Breast epithelium (tissue), 4 donors: ENCODE data around the gene PLAC1. TPM values are rescaled to one million over a fixed set of nuclear protein-coding genes. Genes with fewer than 3 reads are reported as not detected.

Experiments
- DNase-seq, 2 donors: peaks; one replicate each; pipeline ENCODE4 v3.0.0-alpha.2; 2019; ENCODE audit warnings: low spot score in 2 of 2
- H3K27ac ChIP-seq, 2 donors: fragments of 200-600 bp; sonication (generic) in 1 of 2; one replicate each; pipeline ENCODE4 v1.5.1; 2016 to 2019; ENCODE audit warnings: mild to moderate bottlenecking in 1 of 2
- H3K27me3 ChIP-seq, 2 donors: fragments of 200-600 bp; sonication (generic) in 1 of 2; one replicate each; pipeline versions ENCODE4 v1.5.1 to v1.6.0; 2017 to 2019; ENCODE audit warnings: control low read depth in 1 of 2, mild to moderate bottlenecking in 1 of 2
- H3K36me3 ChIP-seq: fragments of 200-600 bp; one replicate; pipeline ENCODE4 v1.5.1; 2019
- H3K4me1 ChIP-seq, 2 donors: fragments of 200-600 bp; sonication (generic); one replicate each; pipeline ENCODE4 v1.5.1; 2016 to 2019; ENCODE audit warnings: control low read depth in 1 of 2
- H3K4me3 ChIP-seq, 3 donors: fragments of 200-600 bp; sonication (generic); 1 replicate in 2 of 3; 2 replicates in 1 of 3; pipeline ENCODE4 v1.5.1; 2016 to 2019; ENCODE audit warnings: mild to moderate bottlenecking in 3 of 3, moderate library complexity in 2 of 3
- H3K9me3 ChIP-seq, 2 donors: fragments of 200-600 bp; sonication (generic) in 1 of 2; one replicate each; pipeline ENCODE4 v1.5.1; 2016 to 2019; ENCODE audit warnings: control low read depth in 1 of 2
- POLR2A ChIP-seq: fragments of 450-650 bp; IDR thresholded peaks from one replicate; pipeline ENCODE4 v1.6.1; 2016; ENCODE audit warnings: antibody characterized with exemption, mild to moderate bottlenecking, moderate library complexity
- POLR2AphosphoS5 ChIP-seq, 3 donors: sonication (generic); formaldehyde crosslinking; IDR thresholded peaks; one replicate each; pipeline ENCODE4 v1.6.1; 2017; ENCODE audit warnings: antibody characterized with exemption in 3 of 3
- intact Hi-C: fragments of 100-400 bp; cut with DNase I; formaldehyde crosslinking; loops from one replicate; pipeline ENCODE4 v1.15.1; 2023; ENCODE audit warnings: low total_unique reads
- total RNA-seq, 3 donors: library from RNA; depleted of rRNA; stranded (reverse); fragments of >200 nt; gene quantifications; one replicate each; pipeline ENCODE4 v1.1.0, GENCODE V29; 2016
- TF ChIP-seq, protein P1 (sequence below), 3 donors: fragments of 450-650 bp; IDR thresholded peaks; one replicate each; pipeline ENCODE4 v1.5.1; 2016 to 2017; ENCODE audit warnings: antibody characterized with exemption in 3 of 3, mild to moderate bottlenecking in 3 of 3, moderate library complexity in 3 of 3

Gene PLAC1
- total RNA-seq, 3 donors from 2014 or later, result not detected

DNA sequence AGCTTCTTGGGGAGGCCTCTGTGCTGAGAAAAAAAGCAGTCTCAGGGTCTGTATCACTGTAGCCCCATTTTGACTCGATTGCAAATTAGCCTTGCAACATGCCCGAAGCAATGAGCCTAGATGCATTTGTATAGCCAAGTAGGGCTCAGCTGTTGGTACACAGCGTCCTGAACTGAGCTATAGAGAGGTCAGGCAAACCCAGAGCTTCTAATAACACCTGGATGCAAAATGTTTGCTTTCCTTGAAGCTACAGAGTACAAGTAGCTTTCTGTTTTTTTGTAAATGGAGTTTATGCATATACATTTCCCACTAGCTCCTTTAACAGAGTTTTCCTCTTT is 87.8 kb downstream of the PLAC1 start:
- TF ChIP-seq, protein P1, sequence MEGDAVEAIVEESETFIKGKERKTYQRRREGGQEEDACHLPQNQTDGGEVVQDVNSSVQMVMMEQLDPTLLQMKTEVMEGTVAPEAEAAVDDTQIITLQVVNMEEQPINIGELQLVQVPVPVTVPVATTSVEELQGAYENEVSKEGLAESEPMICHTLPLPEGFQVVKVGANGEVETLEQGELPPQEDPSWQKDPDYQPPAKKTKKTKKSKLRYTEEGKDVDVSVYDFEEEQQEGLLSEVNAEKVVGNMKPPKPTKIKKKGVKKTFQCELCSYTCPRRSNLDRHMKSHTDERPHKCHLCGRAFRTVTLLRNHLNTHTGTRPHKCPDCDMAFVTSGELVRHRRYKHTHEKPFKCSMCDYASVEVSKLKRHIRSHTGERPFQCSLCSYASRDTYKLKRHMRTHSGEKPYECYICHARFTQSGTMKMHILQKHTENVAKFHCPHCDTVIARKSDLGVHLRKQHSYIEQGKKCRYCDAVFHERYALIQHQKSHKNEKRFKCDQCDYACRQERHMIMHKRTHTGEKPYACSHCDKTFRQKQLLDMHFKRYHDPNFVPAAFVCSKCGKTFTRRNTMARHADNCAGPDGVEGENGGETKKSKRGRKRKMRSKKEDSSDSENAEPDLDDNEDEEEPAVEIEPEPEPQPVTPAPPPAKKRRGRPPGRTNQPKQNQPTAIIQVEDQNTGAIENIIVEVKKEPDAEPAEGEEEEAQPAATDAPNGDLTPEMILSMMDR (IDR thresholded peaks at IDR 0.05), result no peak
- TF ChIP-seq POLR2AphosphoS5 (IDR thresholded peaks at IDR 0.05) (no peak), POLR2A (no peak)
- H3K4me1 ChIP-seq, result no peaks in the 10 kb centered on the region
- H3K27ac ChIP-seq, result no peak overlapping the region
- intact Hi-C loops, result loop anchor here (5.0 kb wide), 1 partner anchor 503 kb away; no protein-coding TSS in a partner anchor
- peaks cover 0 to 60% of the 10 kb centered on the region in 2 donors for H3K27me3 ChIP-seq
- H3K9me3 ChIP-seq, result no peaks in the 10 kb centered on the region
- no peak for DNase-seq
- no peak overlapping the region for H3K4me3 ChIP-seq
- H3K36me3 ChIP-seq, result no peaks in the 10 kb centered on the region

DNA sequence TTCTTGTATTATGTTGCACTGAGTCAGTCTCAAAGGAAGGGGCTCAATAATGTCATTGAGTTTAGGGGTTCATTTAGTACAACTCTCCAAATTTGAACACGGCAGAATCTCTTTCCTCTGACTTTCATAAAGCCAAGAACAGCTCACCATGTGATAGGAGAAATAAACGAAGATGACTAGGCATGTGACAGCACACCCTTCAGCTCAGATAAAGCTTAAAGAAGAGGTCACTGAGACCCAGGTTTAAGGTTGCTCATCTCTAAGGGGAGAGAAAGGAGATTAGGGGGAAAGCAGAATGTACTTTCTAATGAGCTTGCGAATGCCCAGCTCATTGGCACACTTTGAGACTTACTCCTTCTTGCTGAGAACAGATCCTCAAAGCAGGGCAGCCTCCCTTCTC is 89.0 kb downstream of the PLAC1 start:
- Histone ChIP-seq H3K27me3 (peaks cover 0 to 64% of the 10 kb centered on the region in 2 donors), H3K27ac (no peak overlapping the region), H3K4me1 (no peaks in the 10 kb centered on the region), H3K4me3 (no peak overlapping the region), H3K9me3 (no peaks in the 10 kb centered on the region), H3K36me3 (no peaks in the 10 kb centered on the region)
- intact Hi-C loops, result no loop called here
- no peak for DNase-seq
- no peak for TF ChIP-seq POLR2AphosphoS5 (IDR thresholded peaks at IDR 0.05)
- TF ChIP-seq POLR2A, result no peak
- TF ChIP-seq, protein P1 (IDR thresholded peaks at IDR 0.05), result no peak

DNA sequence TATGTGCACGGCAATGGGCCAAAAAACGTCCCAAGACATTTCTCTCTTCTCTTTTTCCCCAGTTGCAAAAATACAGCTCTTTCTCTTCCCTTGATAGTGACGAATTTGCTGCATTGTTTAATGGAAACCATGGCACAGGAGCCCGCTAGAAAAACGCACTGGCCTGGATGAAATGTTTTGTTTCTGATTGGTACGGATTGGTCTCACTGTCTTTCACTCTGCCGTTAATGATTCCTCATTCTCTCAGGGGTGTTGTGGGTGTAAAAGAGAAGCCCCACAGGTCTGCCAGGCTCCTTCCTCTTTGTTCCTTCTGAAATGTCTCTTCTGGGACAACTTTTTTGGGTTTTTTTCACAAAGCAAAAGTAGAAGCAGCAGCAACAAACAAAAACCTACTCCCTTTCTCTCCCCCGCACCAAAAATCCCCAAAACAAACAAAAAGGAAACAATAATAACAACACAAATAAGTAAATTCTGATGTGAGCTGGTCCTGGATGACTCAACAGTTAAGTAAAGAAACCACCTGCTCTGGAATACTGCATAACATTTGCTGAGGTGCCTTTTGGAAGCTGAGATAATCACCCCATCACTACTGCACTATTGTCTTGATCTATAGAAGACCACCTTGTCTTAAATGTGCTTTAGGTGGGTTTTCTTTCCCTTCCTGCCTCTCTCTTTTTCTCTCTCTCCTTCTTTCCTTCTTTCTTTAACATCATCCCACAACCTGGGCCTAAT is 89.8 kb downstream of the PLAC1 start:
- Histone ChIP-seq H3K4me3 (no peak overlapping the region), H3K27ac (no peak overlapping the region), H3K36me3 (no peaks in the 10 kb centered on the region), H3K4me1 (no peaks in the 10 kb centered on the region), H3K9me3 (no peaks in the 10 kb centered on the region), H3K27me3 (peaks cover 0 to 59% of the 10 kb centered on the region in 2 donors)
- DNase-seq, result no peak
- no peak for TF ChIP-seq POLR2AphosphoS5 (IDR thresholded peaks at IDR 0.05)
- TF ChIP-seq, protein P1 (IDR thresholded peaks at IDR 0.05), result no peak
- no peak for TF ChIP-seq POLR2A
- intact Hi-C loops, result no loop called here

DNA sequence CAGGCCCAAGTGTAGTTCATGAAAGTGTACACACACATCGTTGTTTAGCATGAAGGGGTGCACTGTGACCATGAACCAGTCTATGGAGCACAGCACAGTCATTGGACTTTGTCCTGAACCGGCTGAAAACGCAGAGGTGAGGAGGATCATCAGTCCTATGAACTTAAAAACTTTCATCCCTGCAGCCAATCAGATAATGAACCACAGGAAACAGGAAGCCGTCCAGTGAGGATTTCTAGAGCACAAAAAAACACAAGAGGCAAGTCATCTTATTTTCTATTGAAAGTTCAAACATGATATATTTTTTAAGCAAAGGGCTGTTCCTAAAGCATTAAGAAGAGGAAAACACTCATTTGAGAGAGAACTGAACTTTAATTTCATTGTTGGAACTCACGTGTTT is 91.8 kb downstream of the PLAC1 start:
- intact Hi-C loops, result no loop called here
- Histone ChIP-seq H3K4me3 (no peak overlapping the region), H3K27me3 (peaks cover 0 to 62% of the 10 kb centered on the region in 2 donors), H3K27ac (no peak overlapping the region), H3K4me1 (no peaks in the 10 kb centered on the region), H3K9me3 (no peaks in the 10 kb centered on the region), H3K36me3 (no peaks in the 10 kb centered on the region)
- DNase-seq, result no peak
- TF ChIP-seq POLR2AphosphoS5 (IDR thresholded peaks at IDR 0.05), result no peak
- TF ChIP-seq POLR2A, result no peak
- TF ChIP-seq, protein P1 (IDR thresholded peaks at IDR 0.05), result no peak

DNA sequence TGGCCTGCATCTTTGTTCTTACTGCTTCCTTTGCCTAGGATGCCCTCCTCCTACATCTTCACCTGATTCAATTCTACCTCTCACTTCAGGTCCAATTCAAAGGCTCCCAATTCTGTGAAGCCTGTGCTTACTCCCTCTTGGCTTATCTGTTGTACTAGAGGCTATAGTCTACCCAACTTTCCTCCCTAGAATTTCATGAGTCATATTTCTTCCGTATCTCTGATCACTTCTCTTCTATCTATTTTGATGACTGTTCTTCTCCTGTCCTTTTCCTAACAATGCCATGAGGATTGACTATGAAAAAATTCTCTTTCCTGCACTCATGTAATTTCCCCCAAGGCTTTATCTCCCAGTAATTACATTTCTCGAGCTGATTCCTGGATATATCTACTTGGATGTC is 96.3 kb downstream of the PLAC1 start:
- Histone ChIP-seq H3K27me3 (peaks cover 0 to 46% of the 10 kb centered on the region in 2 donors), H3K4me3 (no peak overlapping the region), H3K4me1 (no peaks in the 10 kb centered on the region), H3K9me3 (no peaks in the 10 kb centered on the region), H3K27ac (no peak overlapping the region), H3K36me3 (no peaks in the 10 kb centered on the region)
- DNase-seq, result no peak
- TF ChIP-seq POLR2AphosphoS5 (IDR thresholded peaks at IDR 0.05), result no peak
- no peak for TF ChIP-seq POLR2A
- TF ChIP-seq, protein P1 (IDR thresholded peaks at IDR 0.05), result no peak
- intact Hi-C loops, result no loop called here
